Endodermal cell (in vitro differentiated cells): ENCODE measurements around the gene MAPKAPK5. TPM values are rescaled to one million over a fixed set of nuclear protein-coding genes. Genes with fewer than 3 reads are reported as not detected.
"Not testable (repeated sequence)": the region's sequence is repeated elsewhere in the genome, so short reads cannot be mapped to it uniquely, and the experiment has no call there.

ENCODE experiments used
- DNase-seq: peaks from one replicate; pipeline ENCODE4 v3.0.0-alpha.2; 2017
- H3K27ac ChIP-seq: 2 replicates; pipeline ENCODE4 v1.5.1; 2013; ENCODE audit warnings: mild to moderate bottlenecking, low read depth, low read length, moderate library complexity
- H3K27me3 ChIP-seq: 2 replicates; pipeline ENCODE4 v1.6.1; 2013; ENCODE audit warnings: mild to moderate bottlenecking, low read length, moderate library complexity; ENCODE audit not compliant: insufficient read depth, control insufficient read depth, poor library complexity, severe bottlenecking
- H3K36me3 ChIP-seq: 2 replicates; pipeline ENCODE4 v1.7.0; 2013; ENCODE audit warnings: mild to moderate bottlenecking, low read length, moderate library complexity; ENCODE audit not compliant: control insufficient read depth, insufficient read depth
- H3K4me1 ChIP-seq: one replicate; pipeline ENCODE4 v1.7.0; 2013; ENCODE audit warnings: low read length; ENCODE audit not compliant: control insufficient read depth, insufficient read depth
- H3K4me3 ChIP-seq: 2 replicates; pipeline ENCODE4 v1.5.1; 2013; ENCODE audit warnings: mild to moderate bottlenecking, low read length, moderate library complexity
- H3K9ac ChIP-seq: 2 replicates; pipeline ENCODE4 v1.6.1; 2013; ENCODE audit warnings: mild to moderate bottlenecking, low read length, moderate library complexity; ENCODE audit not compliant: poor library complexity, severe bottlenecking; ENCODE audit errors: extremely low read depth
- H3K9me3 ChIP-seq: 2 replicates; pipeline ENCODE4 v1.6.1; 2013; ENCODE audit warnings: mild to moderate bottlenecking, low read length, moderate library complexity; ENCODE audit not compliant: control insufficient read depth
- H3K27ac Mint-ChIP-seq: 2 replicates; pipeline ENCODE4 v1.8.0; 2020; ENCODE audit warnings: mixed read lengths
- H3K27me3 Mint-ChIP-seq: 2 replicates; pipeline ENCODE4 v1.8.0; 2021; ENCODE audit warnings: mild to moderate bottlenecking, mixed read lengths; ENCODE audit not compliant: insufficient read depth
- H3K36me3 Mint-ChIP-seq: 2 replicates; pipeline ENCODE4 v1.8.0; 2020; ENCODE audit warnings: low read depth, mixed read lengths
- H3K4me1 Mint-ChIP-seq: 2 replicates; pipeline ENCODE4 v1.8.0; 2020; ENCODE audit warnings: mixed read lengths
- H3K4me3 Mint-ChIP-seq: 2 replicates; pipeline ENCODE4 v1.8.0; 2020; ENCODE audit warnings: mild to moderate bottlenecking, moderate library complexity, mixed read lengths
- H3K9me3 Mint-ChIP-seq: 2 replicates; pipeline ENCODE4 v1.8.0; 2020; ENCODE audit warnings: mild to moderate bottlenecking, mixed read lengths
- CTCF ChIP-seq: fragments of 200-600 bp; sonication (generic); conservative IDR thresholded peaks from 2 replicates; pipeline ENCODE4 v1.5.0; 2021; ENCODE audit warnings: antibody characterized with exemption, mild to moderate bottlenecking
- WGBS, 2 experiments: methylation state at CpG; one replicate each; pipeline versions ENCODE4 v1.1.5 to v1.1.7; 2013; ENCODE audit warnings: missing lambda C conversion rate in 2 of 2, mixed read lengths in 1 of 2; ENCODE audit not compliant: insufficient coverage in 1 of 2, insufficient read length in 1 of 2; 5-methylcytosine and 5-hydroxymethylcytosine counted together
- total RNA-seq, 2 donors: library from RNA; stranded (reverse); fragmentation: NEBNext Ultra II Directional in 1 of 2; extraction: Animal tissue kit (Norgen Biotek cat#: 25700) in 1 of 2; gene quantifications; 2 replicates in 1 of 2; 3 replicates in 1 of 2; pipeline ENCODE4 v1.2.1, GENCODE V29; 2021

MAPKAPK5 gene
- total RNA-seq, 2 donors from 2014 or later: 80.5 to 90.6 TPM

DNA sequence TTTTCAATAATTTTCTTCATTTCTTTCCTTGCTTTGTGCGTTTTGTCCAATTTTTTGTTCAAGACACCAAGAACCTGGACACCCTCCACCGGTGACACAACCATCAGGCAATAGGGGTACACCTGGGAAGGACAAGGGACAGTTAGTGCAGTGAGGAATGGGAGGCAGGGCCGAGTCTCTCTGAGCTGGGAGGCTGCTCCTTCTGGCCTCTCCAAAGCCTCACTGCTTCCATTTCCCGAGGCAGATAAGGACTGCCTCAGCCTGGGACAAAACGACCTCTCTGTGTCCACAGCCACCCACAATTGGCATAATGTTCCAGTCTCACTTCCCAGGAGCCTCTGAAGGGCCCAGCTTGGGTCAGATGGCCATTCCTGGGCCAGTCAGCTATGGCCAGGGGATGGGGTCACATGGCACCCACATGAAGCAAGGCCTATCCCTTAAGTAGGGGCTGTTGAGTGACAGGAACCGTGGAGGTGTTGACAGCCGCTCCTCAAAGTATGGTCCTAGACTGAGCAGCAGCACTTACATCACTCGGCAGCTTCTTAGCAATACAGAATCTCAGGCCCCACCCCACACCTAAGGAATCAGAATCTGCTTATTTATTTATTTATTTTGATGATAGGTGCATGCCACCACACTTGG lies 13.6 kb upstream of the MAPKAPK5 start:
- no peaks in the 10 kb centered on the region for H3K4me1 ChIP-seq
- no peak for DNase-seq
- Mint-ChIP-seq H3K4me1 (no peaks in the 10 kb centered on the region), H3K27me3 (peaks cover 3% of the 10 kb centered on the region), H3K4me3 (no peak overlapping the region), H3K36me3 (no peaks in the 10 kb centered on the region), H3K9me3 (peaks cover 1% of the 10 kb centered on the region), H3K27ac (no peak overlapping the region)
- WGBS, 2 experiments: 94% methylated on average over 8 of the region's 8 CpGs; no CpG with 5 or more reads in 1 of the 2 experiments
- H3K9me3 ChIP-seq: no peaks in the 10 kb centered on the region
- no peak for TF ChIP-seq CTCF
- no peaks in the 10 kb centered on the region for H3K36me3 ChIP-seq
- H3K27ac ChIP-seq: no peak overlapping the region
- H3K4me3 ChIP-seq: no peak overlapping the region
- no peaks in the 10 kb centered on the region for H3K27me3 ChIP-seq
- no peak overlapping the region for H3K9ac ChIP-seq

DNA sequence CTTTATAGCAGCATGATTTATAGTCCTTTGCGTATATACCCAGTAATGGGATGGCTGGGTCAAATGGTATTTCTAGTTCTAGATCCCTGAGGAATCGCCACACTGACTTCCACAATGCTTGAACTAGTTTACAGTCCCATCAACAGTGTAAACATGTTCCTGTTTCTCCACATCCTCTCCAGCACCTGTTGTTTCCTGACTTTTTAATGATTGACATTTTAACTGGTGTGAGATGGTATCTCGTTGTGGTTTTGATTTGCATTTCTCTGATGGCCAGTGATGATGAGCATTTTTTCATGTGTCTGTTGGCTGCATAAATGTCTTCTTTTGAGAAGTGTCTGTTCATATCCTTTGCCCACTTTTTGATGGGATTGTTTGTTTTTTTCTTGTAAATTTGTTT lies 12.4 kb upstream of the MAPKAPK5 start:
- not testable (repeated sequence) for H3K27ac Mint-ChIP-seq, H3K27ac ChIP-seq, H3K36me3 Mint-ChIP-seq, DNase-seq, H3K9ac ChIP-seq, H3K9me3 ChIP-seq, H3K4me3 Mint-ChIP-seq, H3K27me3 ChIP-seq, H3K4me1 ChIP-seq, H3K4me3 ChIP-seq, H3K9me3 Mint-ChIP-seq, H3K36me3 ChIP-seq, H3K4me1 Mint-ChIP-seq, H3K27me3 Mint-ChIP-seq
- WGBS, 2 experiments: 100% methylated on average over 1 of the region's 3 CpGs; no CpG with 5 or more reads in 1 of the 2 experiments

GRCh38 chr12:111834740-111835386 lies 7.2 kb upstream of the MAPKAPK5 start:
- whole genome bisulfite sequencing, 2 experiments: 83 to 91% methylated on average over 12 to 22 of the region's 22 CpGs
- H3K36me3 ChIP-seq, H3K4me3 Mint-ChIP-seq, H3K4me1 Mint-ChIP-seq, H3K4me3 ChIP-seq, H3K27me3 Mint-ChIP-seq, H3K4me1 ChIP-seq, H3K9me3 ChIP-seq, H3K27me3 ChIP-seq, DNase-seq, H3K27ac ChIP-seq, H3K9ac ChIP-seq, H3K36me3 Mint-ChIP-seq: not testable (repeated sequence)
- Mint-ChIP-seq H3K27ac (peak overlapping the region; percentile 86), H3K9me3 (peaks cover 28% of the 10 kb centered on the region)

GRCh38 chr12:111835531-111836181 lies 6.4 kb upstream of the MAPKAPK5 start:
- Mint-ChIP-seq H3K36me3 (peaks cover 14% of the 10 kb centered on the region), H3K9me3 (peaks cover 28% of the 10 kb centered on the region)
- peaks cover 12% of the 10 kb centered on the region for H3K36me3 ChIP-seq
- H3K4me3 Mint-ChIP-seq, H3K27ac ChIP-seq, H3K9ac ChIP-seq, H3K4me3 ChIP-seq, H3K4me1 Mint-ChIP-seq, H3K27me3 Mint-ChIP-seq, H3K27me3 ChIP-seq, H3K4me1 ChIP-seq, DNase-seq, H3K9me3 ChIP-seq, H3K27ac Mint-ChIP-seq: not testable (repeated sequence)
- 95 to 97% methylated on average over 7 to 28 of the region's 28 CpGs for WGBS, 2 experiments
